HEK293 (cell line): ENCODE results near the gene NPHP4.
A peak's percentile ranks its signal among the peaks of the same experiment; 100 is the strongest.

Experiments
- CTCF ChIA-PET: fragments of 350-600 bp; formaldehyde crosslinking; extraction: SDS; loops from one replicate; lab custom pipeline; 2021; ENCODE audit warnings: antibody characterized with exemption; lab: Yijun Ruan, JAX
- POLR2A ChIA-PET: fragments of 300-600 bp; formaldehyde crosslinking; extraction: SDS; loops from one replicate; lab custom pipeline; 2020; ENCODE audit warnings: antibody characterized with exemption, inconsistent platforms; lab: Yijun Ruan, JAX
- H3K27ac ChIP-seq: fragments of 200-500 bp; sonication (Bioruptor generic); 2 replicates; pipeline ENCODE4 v1.5.1; 2014; ENCODE audit warnings: low read depth, low read length, control low read depth, inconsistent platforms; ENCODE audit errors: extremely low read depth
- H3K36me3 ChIP-seq, 2 experiments: fragments of 200-500 bp in 1 of 2; sonication (Bioruptor generic) in 1 of 2; 1 replicate in 1 of 2; 2 replicates in 1 of 2; pipeline ENCODE4 v1.5.1; 2014 to 2017; ENCODE audit warnings: inconsistent platforms in 2 of 2, low read length in 2 of 2; ENCODE audit not compliant: control insufficient read depth in 2 of 2, insufficient read depth in 1 of 2
- H3K4me1 ChIP-seq: fragments of 200-500 bp; sonication (Bioruptor generic); 2 replicates; pipeline ENCODE4 v1.5.1; 2014; ENCODE audit warnings: mild to moderate bottlenecking, low read length, inconsistent platforms; ENCODE audit not compliant: control insufficient read depth, insufficient read depth
- H3K4me3 ChIP-seq: 2 replicates; pipeline ENCODE4 v1.5.1; 2011; ENCODE audit warnings: low read depth, mild to moderate bottlenecking, control low read depth, low read length, moderate library complexity
- H3K9me3 ChIP-seq: fragments of 200-500 bp; sonication (Bioruptor generic); 2 replicates; pipeline ENCODE4 v1.5.1; 2014; ENCODE audit warnings: low read depth, low read length, inconsistent platforms; ENCODE audit not compliant: control insufficient read depth, insufficient read depth
- EGR2 ChIP-seq: fragments of 450-650 bp; formaldehyde crosslinking; IDR thresholded peaks from 2 replicates; pipeline ENCODE4 v1.5.1; 2016; ENCODE audit warnings: low read depth, missing biosample characterization, missing genetic modification characterization
- GFI1B ChIP-seq: fragments of 450-650 bp; formaldehyde crosslinking; IDR thresholded peaks from 2 replicates; pipeline ENCODE4 v1.5.1; 2016; ENCODE audit warnings: missing biosample characterization, missing genetic modification characterization
- HOXC10 ChIP-seq: sonication (generic); formaldehyde crosslinking; IDR thresholded peaks from 2 replicates; pipeline ENCODE4 v1.8.1; 2023; ENCODE audit warnings: mild to moderate bottlenecking, missing genetic modification reagents
- IKZF3 ChIP-seq: fragments of 450-650 bp; IDR thresholded peaks from 2 replicates; pipeline ENCODE4 v1.5.0; 2018; ENCODE audit warnings: missing biosample characterization, mild to moderate bottlenecking, missing genetic modification characterization, moderate library complexity
- KLF9 ChIP-seq: fragments of 450-650 bp; formaldehyde crosslinking; IDR thresholded peaks from 2 replicates; pipeline ENCODE4 v1.5.1; 2016; ENCODE audit warnings: missing biosample characterization, missing genetic modification characterization, low read depth
- TSHZ1 ChIP-seq: fragments of 450-650 bp; formaldehyde crosslinking; IDR thresholded peaks from 2 replicates; pipeline ENCODE4 v1.5.1; 2016; ENCODE audit warnings: missing biosample characterization, missing genetic modification characterization, borderline replicate concordance
- ZFHX2 ChIP-seq: fragments of 450-650 bp; formaldehyde crosslinking; conservative IDR thresholded peaks from 2 replicates; pipeline ENCODE4 v1.5.1; 2016; ENCODE audit warnings: missing biosample characterization, missing genetic modification characterization
- ZNF155 ChIP-seq: fragments of 450-650 bp; formaldehyde crosslinking; IDR thresholded peaks from 2 replicates; pipeline ENCODE4 v1.5.1; 2016; ENCODE audit warnings: missing biosample characterization, missing genetic modification characterization
- ZNF311 ChIP-seq: fragments of 450-650 bp; formaldehyde crosslinking; IDR thresholded peaks from 2 replicates; pipeline ENCODE4 v1.5.1; 2017; ENCODE audit warnings: missing biosample characterization, missing genetic modification characterization, borderline replicate concordance
- ZNF48 ChIP-seq: fragments of 450-650 bp; formaldehyde crosslinking; IDR thresholded peaks from 2 replicates; pipeline ENCODE4 v1.5.1; 2016; ENCODE audit warnings: missing biosample characterization, missing genetic modification characterization
- ZNF513 ChIP-seq: fragments of 450-650 bp; IDR thresholded peaks from 2 replicates; pipeline ENCODE4 v1.5.1; 2018; ENCODE audit warnings: missing biosample characterization, missing genetic modification characterization
- ZNF549 ChIP-seq: fragments of 450-650 bp; IDR thresholded peaks from 2 replicates; pipeline ENCODE4 v1.5.1; 2018; ENCODE audit warnings: missing biosample characterization, missing genetic modification characterization, mild to moderate bottlenecking, inconsistent platforms, moderate library complexity
- ZNF623 ChIP-seq: fragments of 450-650 bp; formaldehyde crosslinking; IDR thresholded peaks from 2 replicates; pipeline ENCODE4 v1.5.1; 2016; ENCODE audit warnings: missing biosample characterization, missing genetic modification characterization
- TF ChIP-seq, protein P1 (sequence below): fragments of 450-650 bp; formaldehyde crosslinking; IDR thresholded peaks from 2 replicates; pipeline ENCODE4 v1.5.1; 2017; ENCODE audit warnings: missing biosample characterization, missing genetic modification characterization

Gene NPHP4

GRCh38 chr1:5914676-5915365 lies 77.4 kb downstream of the NPHP4 start:
- Histone ChIP-seq H3K36me3 (no peaks in the 10 kb centered on the region), H3K4me3 (no peak overlapping the region), H3K9me3 (no peaks in the 10 kb centered on the region), H3K27ac (no peak overlapping the region), H3K4me1 (no peaks in the 10 kb centered on the region)
- TF ChIP-seq EGR2 (peak; percentile 24; the same call in 1 of the 2 replicates), TSHZ1 (tag by site-specific recombination) (no peak), ZNF311 (tag by site-specific recombination) (no peak)
- ChIA-PET POLR2A (no interaction called here), CTCF (interaction anchor here (1.1 to 2.2 kb wide), 3 partner anchors 8 to 405 kb away, joined by 3 to 11 read pairs (median 7); no protein-coding TSS in a partner anchor)

GRCh38 chr1:5913876-5914275 lies 78.3 kb downstream of the NPHP4 start:
- Histone ChIP-seq H3K27ac (no peak overlapping the region), H3K9me3 (no peaks in the 10 kb centered on the region), H3K4me1 (no peaks in the 10 kb centered on the region), H3K4me3 (no peak overlapping the region), H3K36me3 (no peaks in the 10 kb centered on the region)
- TF ChIP-seq ZNF155 (tag by site-specific recombination) (no peak), GFI1B (no peak), HOXC10 (CRISPR knock-in tag) (no peak), KLF9 (tag by site-specific recombination) (no peak), ZNF623 (tag by site-specific recombination) (no peak), ZNF48 (tag by site-specific recombination) (no peak), IKZF3 (tag by site-specific recombination) (no peak)
- TF ChIP-seq, protein P1, sequence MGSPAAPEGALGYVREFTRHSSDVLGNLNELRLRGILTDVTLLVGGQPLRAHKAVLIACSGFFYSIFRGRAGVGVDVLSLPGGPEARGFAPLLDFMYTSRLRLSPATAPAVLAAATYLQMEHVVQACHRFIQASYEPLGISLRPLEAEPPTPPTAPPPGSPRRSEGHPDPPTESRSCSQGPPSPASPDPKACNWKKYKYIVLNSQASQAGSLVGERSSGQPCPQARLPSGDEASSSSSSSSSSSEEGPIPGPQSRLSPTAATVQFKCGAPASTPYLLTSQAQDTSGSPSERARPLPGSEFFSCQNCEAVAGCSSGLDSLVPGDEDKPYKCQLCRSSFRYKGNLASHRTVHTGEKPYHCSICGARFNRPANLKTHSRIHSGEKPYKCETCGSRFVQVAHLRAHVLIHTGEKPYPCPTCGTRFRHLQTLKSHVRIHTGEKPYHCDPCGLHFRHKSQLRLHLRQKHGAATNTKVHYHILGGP (tag by site-specific recombination), result no peak
- CTCF ChIA-PET, result interaction anchor here (0.6 to 2.2 kb wide), 3 partner anchors 73 to 404 kb away, joined by 3 to 7 read pairs (median 4); no protein-coding TSS in a partner anchor
- POLR2A ChIA-PET, result no interaction called here

DNA sequence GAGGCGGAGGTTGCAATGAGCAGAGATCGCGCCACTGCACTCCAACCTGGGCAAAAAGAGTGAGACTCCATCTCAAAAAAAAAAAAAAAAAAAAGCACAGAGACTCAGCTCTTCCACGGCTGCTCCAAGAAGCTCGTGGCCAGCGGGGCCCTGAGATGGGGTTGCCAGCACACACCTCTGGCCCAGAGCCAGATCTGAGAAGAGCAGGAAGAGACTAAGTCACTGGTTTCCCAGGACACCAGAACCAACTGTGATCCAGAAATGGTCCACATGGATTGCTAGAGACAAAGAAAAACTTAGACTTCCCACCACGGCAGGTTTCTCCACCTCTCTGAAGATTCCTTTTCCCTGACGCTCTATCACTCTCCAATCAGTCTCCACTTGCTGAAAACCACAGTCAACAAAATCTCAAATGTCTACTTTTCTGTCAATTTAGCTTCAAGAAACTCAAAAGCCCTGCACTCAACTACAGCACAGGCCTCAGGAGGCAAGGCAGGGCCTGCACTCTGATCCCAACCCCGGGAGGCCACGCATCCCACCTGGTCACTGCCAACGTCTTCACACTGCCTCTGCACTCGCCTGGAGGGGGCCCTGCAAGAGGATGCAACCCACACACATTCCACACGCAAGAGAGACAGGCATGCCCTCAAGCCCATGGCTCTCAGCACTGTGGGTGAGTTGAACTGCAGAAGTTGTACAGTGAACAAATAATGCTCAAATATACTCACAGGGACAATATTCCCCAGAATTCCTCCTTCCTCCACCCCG lies 79.0 kb downstream of the NPHP4 start:
- ChIA-PET POLR2A (no interaction called here), CTCF (interaction anchor here (0.6 to 2.2 kb wide), 2 partner anchors 73 to 403 kb away, joined by 3 to 7 read pairs; no protein-coding TSS in a partner anchor)
- no peak for TF ChIP-seq ZNF549 (tag by site-specific recombination)
- TF ChIP-seq EGR2, result peak; percentile 89
- peak; percentile 87 for TF ChIP-seq ZFHX2 (tag by site-specific recombination)
- TF ChIP-seq ZNF513 (tag by site-specific recombination), result no peak
- no peak overlapping the region for H3K4me3 ChIP-seq
- no peaks in the 10 kb centered on the region for H3K4me1 ChIP-seq
- H3K36me3 ChIP-seq, result peaks cover 0 to 3% of the 10 kb centered on the region in 2 experiments; a peak in 1 of 3 replicates
- no peaks in the 10 kb centered on the region for H3K9me3 ChIP-seq
- H3K27ac ChIP-seq, result no peak overlapping the region
